ENCODE results near the gene ORMDL3. TPM values are rescaled to one million over a fixed set of nuclear protein-coding genes. Genes with fewer than 3 reads are reported as not detected.

Gene ORMDL3
- total RNA-seq, 1 experiment from 2014 or later = 55.1 TPM

GRCh38 chr17:39955726-39956225 lies 28.4 kb upstream of the ORMDL3 start:
- no peaks in the 10 kb centered on the region for H3K36me3 ChIP-seq (ENCODE audit: control insufficient read depth, insufficient read depth, low read length)
- ATAC-seq = no peak
- intact Hi-C loops (cut with micrococcal nuclease; ENCODE audit: unreplicated experiment) = no loop called here
- in situ Hi-C loops (cut with HindIII; ENCODE audit: low pct_unique_long_range_greater_than_20kb, low sequenced_read_pairs) = no loop called here
- H3K27ac ChIP-seq (ENCODE audit: low read length) = no peak overlapping the region
- no peaks in the 10 kb centered on the region for H3K9me3 ChIP-seq (ENCODE audit: control insufficient read depth, insufficient read depth, low read depth, low read length)
- BruUV-seq (replicated peaks) = no TSS peak
- H3K4me1 ChIP-seq (ENCODE audit: control insufficient read depth, insufficient read depth, low read length) = no peaks in the 10 kb centered on the region; the same call in 1 of the 2 replicates
- ChIA-PET CTCF (no interaction called here), POLR2A (interaction anchor here (0.7 kb wide), 1 partner anchor 16 kb away, joined by 3 read pairs; no protein-coding TSS in a partner anchor)
- no peak overlapping the region for H3K4me3 ChIP-seq (ENCODE audit: low read depth in 2 of 2, low read length in 2 of 2)
- no peak for DNase-seq (ENCODE audit: low read depth, low spot score)
- TF ChIP-seq REST (IDR thresholded peaks at IDR 0.05; ENCODE audit: insufficient read depth in 1 of 2, low read depth in 2 of 2, low read length in 1 of 2) = no peak
- no peak for TF ChIP-seq POLR2AphosphoS5 (IDR thresholded peaks at IDR 0.05; ENCODE audit: low read depth, low read length)
- no peak for TF ChIP-seq TCF7L2 (IDR thresholded peaks at IDR 0.05; ENCODE audit: low read depth, low read length)
- no peak for TF ChIP-seq SIN3A (IDR thresholded peaks at IDR 0.05; ENCODE audit: borderline replicate concordance, insufficient read depth, low read depth, low read length)
- no peak for TF ChIP-seq CTCF (IDR thresholded peaks at IDR 0.05)
- no peaks in the 10 kb centered on the region for H3K27me3 ChIP-seq (ENCODE audit: control insufficient read depth, insufficient read depth, low read length)

GRCh38 chr17:39954876-39955275 lies 27.5 kb upstream of the ORMDL3 start:
- H3K4me3 ChIP-seq (ENCODE audit: low read depth in 2 of 2, low read length in 2 of 2) = no peak overlapping the region
- no TSS peak for BruUV-seq (replicated peaks)
- in situ Hi-C loops (cut with HindIII; ENCODE audit: low pct_unique_long_range_greater_than_20kb, low sequenced_read_pairs) = no loop called here
- no peak for ATAC-seq
- ChIA-PET POLR2A (no interaction called here), CTCF (interaction anchor here (0.7 kb wide), 1 partner anchor 26 kb away, joined by 3 read pairs; the partner anchor contains the start of gene PSMD3)
- no peaks in the 10 kb centered on the region for H3K36me3 ChIP-seq (ENCODE audit: control insufficient read depth, insufficient read depth, low read length)
- H3K4me1 ChIP-seq (ENCODE audit: control insufficient read depth, insufficient read depth, low read length) = no peaks in the 10 kb centered on the region; the same call in 1 of the 2 replicates
- H3K27ac ChIP-seq (ENCODE audit: low read length) = no peak overlapping the region
- no peaks in the 10 kb centered on the region for H3K9me3 ChIP-seq (ENCODE audit: control insufficient read depth, insufficient read depth, low read depth, low read length)
- H3K27me3 ChIP-seq (ENCODE audit: control insufficient read depth, insufficient read depth, low read length) = no peaks in the 10 kb centered on the region
- TF ChIP-seq POLR2AphosphoS5 (IDR thresholded peaks at IDR 0.05; ENCODE audit: low read depth, low read length) = no peak
- TF ChIP-seq REST (IDR thresholded peaks at IDR 0.05; ENCODE audit: insufficient read depth in 1 of 2, low read depth in 2 of 2, low read length in 1 of 2) = no peak
- no peak for TF ChIP-seq TCF7L2 (IDR thresholded peaks at IDR 0.05; ENCODE audit: low read depth, low read length)
- no peak for TF ChIP-seq CTCF (IDR thresholded peaks at IDR 0.05)
- no peak for DNase-seq (ENCODE audit: low read depth, low spot score)
- intact Hi-C loops (cut with micrococcal nuclease; ENCODE audit: unreplicated experiment) = no loop called here
